Heart left ventricle (tissue), 16 donors: ENCODE data around the gene SGK2. TPM values are rescaled to one million over a fixed set of nuclear protein-coding genes. Genes with fewer than 3 reads are reported as not detected.
"Not testable (repeated sequence)": the region's sequence is repeated elsewhere in the genome, so short reads cannot be mapped to it uniquely, and the experiment has no call there.

ENCODE experiments used
- ATAC-seq, 4 donors: fragments of 200-7000 bp; cut with Tn5 transposase; one replicate each; pipeline ENCODE4 v1.9.1; 2020 to 2022; ENCODE audit warnings: moderate library complexity in 4 of 4, mild to moderate bottlenecking in 3 of 4, moderate number of reproducible peaks in 1 of 4
- DNase-seq, 5 donors: peaks; one replicate each; pipeline ENCODE4 v3.0.0-alpha.2; 2020
- H3K27ac ChIP-seq, 12 donors: fragments of 200-600 bp; sonication (generic) in 4 of 12; one replicate each; pipeline versions ENCODE4 v1.5.0 to v1.8.0; 2016 to 2022; ENCODE audit warnings: mild to moderate bottlenecking in 2 of 12
- H3K27me3 ChIP-seq, 9 donors: fragments of 200-600 bp; sonication (generic) in 2 of 9; one replicate each; pipeline versions ENCODE4 v1.5.1 to v1.8.0; 2016 to 2022; ENCODE audit warnings: mild to moderate bottlenecking in 3 of 9
- H3K36me3 ChIP-seq, 9 donors: fragments of 200-600 bp; sonication (generic) in 2 of 9; one replicate each; pipeline versions ENCODE4 v1.5.0 to v1.8.0; 2018 to 2022; ENCODE audit warnings: mild to moderate bottlenecking in 2 of 9
- H3K4me1 ChIP-seq, 12 donors: fragments of 200-600 bp; sonication (generic) in 4 of 12; one replicate each; pipeline versions ENCODE4 v1.5.0 to v1.8.0; 2016 to 2022; ENCODE audit warnings: mild to moderate bottlenecking in 3 of 12
- H3K4me3 ChIP-seq, 12 donors: fragments of 200-600 bp; sonication (generic) in 4 of 12; one replicate each; pipeline versions ENCODE4 v1.5.0 to v1.8.0; 2017 to 2022; ENCODE audit warnings: mild to moderate bottlenecking in 9 of 12, moderate library complexity in 4 of 12
- H3K9me3 ChIP-seq, 12 donors: fragments of 200-600 bp; sonication (generic) in 4 of 12; one replicate each; pipeline versions ENCODE4 v1.5.0 to v1.8.0; 2016 to 2022; ENCODE audit warnings: mild to moderate bottlenecking in 1 of 12
- CTCF ChIP-seq, 12 donors: fragments of 200-600 bp; sonication (generic) in 4 of 12; IDR thresholded peaks; one replicate each; pipeline versions ENCODE4 v1.5.0 to v1.8.0; 2018 to 2022; ENCODE audit warnings: antibody characterized with exemption in 12 of 12, mild to moderate bottlenecking in 5 of 12
- POLR2A ChIP-seq, 2 donors: fragments of 450-650 bp; IDR thresholded peaks; one replicate each; pipeline ENCODE4 v1.6.1; 2017; ENCODE audit warnings: antibody characterized with exemption in 2 of 2, mild to moderate bottlenecking in 2 of 2, moderate library complexity in 2 of 2
- WGBS, 4 donors: extraction: QIAGEN DNeasy Blood & Tissue Kit in 2 of 4; methylation state at CpG; one replicate each; pipeline versions ENCODE4 v1.1.5 to v1.1.7; 2013 to 2018; 5-methylcytosine and 5-hydroxymethylcytosine counted together
- intact Hi-C, 10 donors: fragments of 100-400 bp; cut with DNase I; formaldehyde crosslinking; loops; one replicate each; pipeline versions ENCODE4 v1.11.1 to v1.14.2; 2022
- polyA plus RNA-seq, 2 donors: library from polyadenylated mRNA; stranded (reverse); fragments of 200-250 nt; gene quantifications; one replicate each; pipeline ENCODE4 v1.2.3, GENCODE V29; 2013
- total RNA-seq, 9 donors: library from RNA; depleted of rRNA in 2 of 9; stranded (reverse); fragments of >200 nt in 2 of 9; fragmentation: NEBNext Ultra II Directional in 3 of 9; extraction: Animal tissue kit (Norgen Biotek cat#: 25700) in 3 of 9; gene quantifications; one replicate each; pipeline versions ENCODE4 v1.1.0 to v1.2.4, GENCODE V29; 2016 to 2023
- donor health status: ischemic (EF 13 %, LVEDD 7.1; RV severe dilation, severe dysfunction).
- donor health status: healthy with polysubstance abuse.
- donor health status: DM: no; HTN: yes; CAD: no.
- donor health status: DM: no; HTN: no; CAD: no.
- donor health status: ischemic (EF 25% LVEDD 6.9; RV normal size, moderate dysfunction).
- donor health status: ischemic (EF 25% LVEDD 5.7; RV mildly dilated, moderate dysfunction).
- donor health status: healthy.
- donor health status: DM: yes; HTN: yes; CAD: no.
- donor health status: ischemic (EF 35%, LVEDD 5.7; RV mildly dilated, moderate dysfunction).
- donor health status: nonischemic (EF 11% LVEDD 7.7; RV severe dilation, severe dysfunction).
- donor health status: DM: yes; HTN: yes; CAD: no.
- donor health status: PGD.
- donor health status: ischemic (EF 29% LVEDD 5.4; RV normal size, mild dysfunction).
- donor health status: nonischemic (EF 23%, LVEDD 6.1; RV moderate dilation, normal function).

The SGK2 gene
- total and polyA plus RNA-seq, 11 donors, result 0.17 to 4.5 (median 0.65) TPM; not detected in 5

GRCh38 chr20:43584448-43585136 lies 25.8 kb downstream of the SGK2 start:
- intact Hi-C loops, result loop anchor here in 1 of 10 donors (10.0 kb wide), 1 partner anchor 130 kb away; the partner anchor contains the start of gene SRSF6
- Histone ChIP-seq H3K36me3 (no peaks in the 10 kb centered on the region), H3K27me3 (no peaks in the 10 kb centered on the region), H3K4me1 (peaks cover 0 to 9% (median 0%) of the 10 kb centered on the region in 12 donors), H3K27ac (no peak overlapping the region), H3K4me3 (no peak overlapping the region), H3K9me3 (no peaks in the 10 kb centered on the region)
- 61 to 69% (median 64%) methylated on average over 7 of the region's 7 CpGs for WGBS, 4 donors
- no peak for DNase-seq
- ATAC-seq, result no peak
- TF ChIP-seq CTCF (IDR thresholded peaks at IDR 0.05) (no peak), POLR2A (IDR thresholded peaks at IDR 0.05) (no peak)

- no peaks in the 10 kb centered on the region for H3K27me3 ChIP-seq
- no peak overlapping the region for H3K4me3 ChIP-seq
- TF ChIP-seq POLR2A (IDR thresholded peaks at IDR 0.05), result no peak
- TF ChIP-seq CTCF (IDR thresholded peaks at IDR 0.05), result no peak
- H3K27ac ChIP-seq, result no peak overlapping the region
- no peaks in the 10 kb centered on the region for H3K9me3 ChIP-seq
- no peak for ATAC-seq
- H3K36me3 ChIP-seq, result no peaks in the 10 kb centered on the region
- DNase-seq, result no peak
- peaks cover 3 to 24% (median 10%) of the 10 kb centered on the region in 12 donors for H3K4me1 ChIP-seq
- intact Hi-C loops, result loop anchor here in 1 of 10 donors (10.0 kb wide), 1 partner anchor 132 kb away; the partner anchor contains the start of gene SRSF6
- WGBS, 4 donors, result 86 to 89% (median 88%) methylated on average over 8 of the region's 8 CpGs
Measured at GRCh38 chr20:43586641-43587040, 27.8 kb downstream of the SGK2 start.

- H3K9me3 ChIP-seq, ATAC-seq, DNase-seq, H3K4me3 ChIP-seq, H3K27ac ChIP-seq, H3K27me3 ChIP-seq, H3K36me3 ChIP-seq: not testable (repeated sequence)
- H3K4me1 ChIP-seq, result peaks cover 3 to 27% (median 13%) of the 10 kb centered on the region in 12 donors
- WGBS, 4 donors, result 90 to 95% (median 94%) methylated on average over 10 of the region's 10 CpGs
- intact Hi-C loops, result loop anchor here in 1 of 10 donors (10.0 kb wide), 1 partner anchor 134 kb away; the partner anchor contains the start of gene SRSF6
Measured at GRCh38 chr20:43588526-43588925, 29.7 kb downstream of the SGK2 start.

GRCh38 chr20:43590036-43590391 lies 31.2 kb downstream of the SGK2 start:
- 25 to 36% (median 27%) methylated on average over 9 of the region's 9 CpGs for WGBS, 4 donors
- DNase-seq (peak in 1 of 5 donors; percentile 18), ATAC-seq (peak in 3 of 4 donors; percentile 10 to 17 (median 16))
- no peaks in the 10 kb centered on the region for H3K9me3 ChIP-seq
- no peaks in the 10 kb centered on the region for H3K27me3 ChIP-seq
- intact Hi-C loops, result loop anchor here in 3 of 10 donors (2.0 to 10.0 kb wide), 4 partner anchors 53 to 135 kb away; partner anchors contain the start of gene SRSF6 (in 3 of the 3)
- peaks cover 3 to 22% (median 13%) of the 10 kb centered on the region in 12 donors for H3K4me1 ChIP-seq
- peaks cover 0 to 11% (median 6%) of the 10 kb centered on the region in 9 donors for H3K36me3 ChIP-seq
- peak overlapping the region; percentile 66 to 94 (median 88) for H3K27ac ChIP-seq
- TF ChIP-seq POLR2A (IDR thresholded peaks at IDR 0.05), result no peak
- no peak for TF ChIP-seq CTCF (IDR thresholded peaks at IDR 0.05)
- H3K4me3 ChIP-seq, result peak overlapping the region; percentile 68 to 99 (median 85)
